ENCODE results near the gene EHD2.
"Not testable (repeated sequence)": the region's sequence is repeated elsewhere in the genome, so short reads cannot be mapped to it uniquely, and the experiment has no call there.

EHD2 gene

DNA sequence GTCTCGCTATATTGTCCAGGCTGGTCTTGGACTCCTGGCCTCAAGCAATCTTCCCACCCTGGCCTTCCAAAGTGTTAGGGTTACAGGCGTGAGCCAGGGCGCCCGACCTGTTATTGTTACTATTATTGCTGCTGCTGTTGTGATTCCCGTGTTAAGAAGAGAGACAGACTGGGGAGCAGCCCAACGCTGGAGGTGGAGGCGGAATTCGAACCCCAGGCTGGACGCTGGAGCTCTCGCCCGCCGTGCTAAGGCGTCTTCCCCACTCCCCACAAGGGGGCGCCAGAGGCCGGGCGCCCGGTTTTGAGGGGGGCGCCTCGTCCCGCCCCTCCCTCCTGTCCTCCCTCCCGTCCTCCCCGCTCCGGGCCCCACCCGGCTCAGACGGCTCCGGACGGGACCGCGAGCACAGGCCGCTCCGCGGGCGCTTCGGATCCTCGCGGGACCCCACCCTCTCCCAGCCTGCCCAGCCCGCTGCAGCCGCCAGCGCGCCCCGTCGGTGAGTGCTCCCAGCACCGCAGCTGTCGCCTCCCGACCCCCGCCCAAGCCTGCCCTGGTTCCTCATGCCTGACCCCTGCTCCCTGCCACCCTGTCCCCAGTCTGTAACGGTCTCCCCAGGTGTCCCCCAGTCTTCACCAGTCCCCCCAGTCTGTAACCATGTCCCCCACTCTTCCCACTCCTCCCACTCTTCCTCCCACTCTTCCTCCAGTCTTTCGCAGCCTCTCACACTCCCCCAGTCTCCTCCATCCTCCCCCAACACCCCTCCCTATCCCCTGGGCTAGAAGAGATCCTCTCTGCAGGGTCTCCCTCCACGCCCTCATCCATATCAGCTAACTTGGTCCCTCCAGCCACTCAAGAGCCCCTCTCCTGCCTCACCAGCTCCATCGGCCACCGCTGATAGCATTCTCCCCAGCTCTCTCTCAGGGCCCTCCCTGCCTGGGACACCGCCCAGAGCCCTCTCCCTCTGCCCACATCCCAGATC, at the start of gene EHD2:
Gene EHD2, plus strand, starts transcription at position 377 of the 976 bp plus-strand sequence. CDS start 3,191 bp downstream, outside the sequence.
- peak; percentile 80 for DNase-seq

- no peak for DNase-seq
These were observed 49.7 kb upstream of the EHD2 start for GRCh38 chr19:47663435-47663910.

DNA sequence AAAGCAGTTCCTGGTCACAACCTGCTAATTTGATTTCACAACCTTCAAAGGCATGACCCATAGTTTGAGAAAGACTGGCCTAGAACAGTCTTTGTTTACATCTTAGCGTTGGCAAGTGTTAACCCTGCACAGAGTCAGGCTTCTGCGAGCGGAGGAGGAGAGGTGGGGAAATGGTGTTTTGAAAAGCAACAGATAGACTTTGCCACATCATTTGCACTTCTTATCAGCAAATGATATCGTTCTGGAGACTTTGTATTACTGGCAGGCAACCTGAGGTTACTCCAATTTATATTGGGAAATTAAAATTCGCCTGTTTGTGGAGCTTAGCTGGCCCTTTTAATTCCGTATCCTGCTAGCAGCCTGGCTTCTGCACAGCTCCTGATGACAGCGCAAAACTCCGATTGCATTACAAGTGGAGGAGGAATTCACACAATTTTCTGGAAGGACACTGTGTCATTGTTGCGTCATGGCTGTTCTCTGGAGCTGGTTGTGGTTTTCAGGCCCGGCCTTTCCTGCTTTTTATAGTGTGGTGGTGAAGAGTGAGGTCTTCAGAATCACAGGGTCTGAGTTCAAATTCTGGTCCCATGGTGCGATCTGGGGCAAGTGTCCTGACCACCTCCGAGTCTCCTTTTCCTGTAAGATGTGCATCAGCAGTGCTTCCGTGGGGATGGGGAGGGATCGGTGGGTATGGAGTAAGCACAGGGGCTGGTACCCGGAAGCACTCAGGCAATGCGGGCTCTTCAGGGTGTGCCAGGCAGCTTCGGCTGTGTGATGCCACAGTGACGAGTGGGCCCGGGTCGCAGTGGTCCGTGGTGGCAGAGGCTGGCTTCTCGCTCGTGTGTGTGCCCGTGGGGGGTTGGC, 49.1 kb upstream of the EHD2 start:
- no peak for DNase-seq

DNA sequence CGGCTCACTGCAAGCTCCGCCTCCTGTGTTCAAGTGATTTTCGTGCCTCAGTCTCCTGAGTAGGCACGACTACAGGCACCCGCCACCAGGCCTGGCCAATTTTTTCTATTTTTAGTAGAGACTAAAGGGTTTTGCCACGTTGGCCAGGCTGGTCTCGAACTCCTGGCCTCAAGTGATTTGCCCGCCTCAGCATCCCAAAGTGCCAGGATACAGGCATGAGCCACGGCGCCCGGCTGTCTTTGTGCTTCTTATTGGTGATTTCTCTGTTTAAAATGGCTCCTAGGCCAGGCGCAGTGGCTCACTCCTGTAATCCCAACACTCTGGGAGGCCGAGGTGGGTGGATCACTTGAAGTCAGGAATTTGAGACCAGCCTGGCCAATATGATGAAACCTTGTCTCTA, 44.7 kb upstream of the EHD2 start:
- not testable (repeated sequence) for DNase-seq

- no peak for DNase-seq
These were observed 42.5 kb upstream of the EHD2 start for GRCh38 chr19:47670736-47671135.

GRCh38 chr19:47671499-47671898, 41.7 kb upstream of the EHD2 start:
- DNase-seq = no peak

DNA sequence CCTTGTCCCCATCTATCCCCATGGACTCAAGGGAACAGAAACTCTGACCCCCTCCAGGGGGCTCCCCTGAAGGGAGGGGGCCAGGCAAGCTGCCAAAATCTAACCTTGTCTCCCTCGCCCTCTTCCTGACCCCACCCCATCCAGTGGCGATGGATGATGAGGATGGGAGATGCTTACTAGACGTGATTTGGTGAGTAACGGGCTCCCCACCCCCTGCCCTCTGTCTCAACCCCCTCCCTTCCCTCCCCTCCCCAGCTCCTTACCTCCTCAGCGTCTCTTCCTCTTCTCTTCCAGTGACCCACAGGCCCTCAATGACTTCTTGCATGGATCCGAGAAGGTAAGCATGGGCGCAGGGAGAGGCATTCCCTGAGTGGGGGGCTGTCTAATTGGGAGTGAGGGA, 39.8 kb upstream of the EHD2 start:
- no peak for DNase-seq

GRCh38 chr19:47674548-47674947, 38.7 kb upstream of the EHD2 start:
- no peak for DNase-seq

DNA sequence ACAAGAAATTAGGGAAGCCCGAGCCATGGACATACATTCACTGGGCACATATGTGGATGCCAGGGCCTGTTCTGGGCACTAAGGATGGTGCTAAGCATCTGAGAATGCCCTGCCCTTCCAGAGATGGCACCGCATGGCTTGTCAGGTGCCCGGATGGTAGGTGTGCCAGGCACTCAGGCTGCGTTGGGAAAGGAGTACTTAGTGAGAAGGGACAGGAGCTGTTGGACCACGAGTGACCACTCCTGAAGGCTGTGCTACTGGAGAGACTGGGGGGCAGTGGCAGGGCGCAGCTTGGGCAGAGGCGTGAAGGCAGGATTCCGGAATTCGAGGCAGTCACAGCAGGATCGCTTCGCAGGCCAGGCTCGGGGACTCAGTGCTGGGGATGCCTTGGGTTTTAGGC, 38.0 kb upstream of the EHD2 start:
- DNase-seq = no peak

- DNase-seq = no peak
These were observed 37.4 kb upstream of the EHD2 start for GRCh38 chr19:47675859-47676258.

DNA sequence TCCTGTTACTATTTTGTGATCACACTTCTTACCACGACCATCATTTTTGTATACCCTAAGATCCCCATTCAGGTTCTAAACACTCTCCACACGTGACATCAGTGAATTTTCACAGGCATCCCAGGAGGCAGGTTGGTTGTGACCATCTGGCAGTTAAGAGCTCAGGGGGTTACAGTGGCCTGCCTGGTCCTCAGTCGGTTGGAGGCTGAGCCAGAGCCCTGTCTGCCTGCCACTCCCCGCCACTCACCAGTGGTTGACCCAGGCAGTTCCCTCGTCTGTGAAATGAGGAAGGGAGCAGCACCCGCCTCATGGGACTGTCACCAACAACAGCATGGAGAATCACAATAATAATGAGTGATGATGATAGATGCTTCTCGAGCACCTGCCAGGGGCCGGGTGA, 36.4 kb upstream of the EHD2 start:
- no peak for DNase-seq

GRCh38 chr19:47679251-47679900, 33.8 kb upstream of the EHD2 start:
- DNase-seq = no peak

- no peak for DNase-seq
These were observed 33.0 kb upstream of the EHD2 start for GRCh38 chr19:47679922-47680857.

- DNase-seq = no peak
These were observed 32.3 kb upstream of the EHD2 start for GRCh38 chr19:47680858-47681332.

DNA sequence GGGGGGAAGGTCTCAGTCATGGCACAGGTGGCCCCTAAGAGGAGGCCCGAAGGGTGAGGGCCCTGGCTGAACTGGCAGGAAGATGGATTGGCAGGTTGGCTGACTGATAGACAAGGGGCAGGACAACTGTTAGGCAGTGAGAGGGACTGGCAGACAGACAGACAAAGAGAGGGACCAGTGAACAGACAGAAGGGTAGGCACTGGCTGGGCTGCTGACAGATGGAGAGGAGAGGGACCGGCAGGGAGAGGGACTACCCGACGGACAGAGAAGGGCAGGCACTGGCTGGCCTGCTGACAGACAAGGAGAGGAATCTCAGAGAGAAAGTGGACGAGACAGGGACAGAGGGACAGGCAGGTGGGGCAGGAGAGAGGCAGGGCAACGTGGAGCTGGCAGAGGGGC, 31.8 kb upstream of the EHD2 start:
- DNase-seq = no peak

DNA sequence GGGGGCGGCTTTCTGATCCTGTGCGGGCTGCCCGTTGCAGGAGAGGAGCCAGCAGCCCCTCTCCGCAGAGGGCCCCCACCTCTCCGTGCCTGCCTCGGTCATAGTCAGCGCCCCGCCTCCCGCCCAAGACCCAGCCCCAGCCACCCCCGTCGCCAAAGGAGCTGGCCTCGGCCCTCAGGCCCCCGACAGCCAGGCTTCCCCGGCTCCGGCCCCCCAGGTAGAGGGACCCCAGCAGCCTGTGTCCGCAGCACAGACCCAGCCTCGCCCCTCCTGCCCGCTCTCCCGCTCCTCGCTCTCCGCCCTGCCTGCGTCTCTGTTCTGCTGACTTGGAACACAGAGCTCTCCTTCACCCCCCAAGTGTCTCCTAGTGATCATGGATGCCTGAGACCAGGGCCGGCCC, 31.3 kb upstream of the EHD2 start:
- DNase-seq = no peak

- DNase-seq = no peak
These were observed 30.3 kb upstream of the EHD2 start for GRCh38 chr19:47682939-47683338.

- DNase-seq = no peak
These were observed 26.4 kb upstream of the EHD2 start for GRCh38 chr19:47686679-47687450.

DNA sequence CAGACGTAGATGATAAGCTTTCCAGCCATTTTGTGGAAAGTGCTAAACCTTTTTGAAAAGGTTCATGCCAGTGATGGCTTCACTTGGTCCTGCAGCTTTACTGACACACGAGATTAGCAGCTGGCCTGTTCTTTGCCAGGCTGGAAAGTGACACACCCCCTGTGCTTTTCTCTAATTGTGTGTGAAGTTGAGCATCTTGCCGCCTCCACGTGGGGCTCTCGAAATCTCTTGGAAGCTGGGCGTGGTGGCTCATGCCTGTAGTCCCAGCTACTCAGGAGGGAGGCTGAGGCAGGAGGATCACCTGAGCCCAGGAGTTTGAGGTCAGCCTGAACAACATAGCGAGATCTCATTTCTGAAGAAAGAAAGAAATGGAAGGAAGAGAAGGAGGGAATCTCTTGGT, 25.3 kb upstream of the EHD2 start:
- DNase-seq = no peak

DNA sequence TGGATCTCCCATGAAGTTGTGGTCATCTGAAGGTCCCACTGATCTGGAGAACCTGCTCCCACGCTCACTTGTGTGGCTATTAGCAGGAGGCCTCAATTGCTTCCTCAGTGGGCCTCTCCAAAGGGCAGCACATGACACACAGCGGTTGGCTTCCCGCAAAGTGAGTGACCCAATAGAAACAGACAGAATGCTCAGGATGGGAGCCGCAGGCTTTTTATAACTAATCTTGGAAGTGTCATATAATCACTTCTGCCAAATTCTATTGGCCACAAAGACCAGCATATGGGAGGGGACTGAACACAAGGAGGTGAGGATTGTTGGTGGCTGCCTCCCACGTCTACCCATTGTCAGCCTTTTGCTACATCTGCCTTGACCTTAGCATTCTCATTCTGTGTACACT, 22.1 kb upstream of the EHD2 start:
- DNase-seq = no peak

- no peak for DNase-seq
These were observed 21.4 kb upstream of the EHD2 start for GRCh38 chr19:47691782-47692181.

All from activated CD8-positive, alpha-beta memory T cell treated with anti-CD3 and anti-CD28 coated beads for 24 hours (primary cell).